Ramos (cell line): Measurements from ENCODE around the gene ENG.
"Not testable (repeated sequence)": the region's sequence is repeated elsewhere in the genome, so short reads cannot be mapped to it uniquely, and the experiment has no call there.

ENCODE experiments used
- in situ Hi-C: fragments of 300-500 bp; cut with MboI; formaldehyde crosslinking; loops from one replicate; pipeline ENCODE4 v1.14.3; 2022; ENCODE audit warnings: low sequenced_read_pairs; ENCODE audit not compliant: unreplicated experiment

The ENG gene

DNA sequence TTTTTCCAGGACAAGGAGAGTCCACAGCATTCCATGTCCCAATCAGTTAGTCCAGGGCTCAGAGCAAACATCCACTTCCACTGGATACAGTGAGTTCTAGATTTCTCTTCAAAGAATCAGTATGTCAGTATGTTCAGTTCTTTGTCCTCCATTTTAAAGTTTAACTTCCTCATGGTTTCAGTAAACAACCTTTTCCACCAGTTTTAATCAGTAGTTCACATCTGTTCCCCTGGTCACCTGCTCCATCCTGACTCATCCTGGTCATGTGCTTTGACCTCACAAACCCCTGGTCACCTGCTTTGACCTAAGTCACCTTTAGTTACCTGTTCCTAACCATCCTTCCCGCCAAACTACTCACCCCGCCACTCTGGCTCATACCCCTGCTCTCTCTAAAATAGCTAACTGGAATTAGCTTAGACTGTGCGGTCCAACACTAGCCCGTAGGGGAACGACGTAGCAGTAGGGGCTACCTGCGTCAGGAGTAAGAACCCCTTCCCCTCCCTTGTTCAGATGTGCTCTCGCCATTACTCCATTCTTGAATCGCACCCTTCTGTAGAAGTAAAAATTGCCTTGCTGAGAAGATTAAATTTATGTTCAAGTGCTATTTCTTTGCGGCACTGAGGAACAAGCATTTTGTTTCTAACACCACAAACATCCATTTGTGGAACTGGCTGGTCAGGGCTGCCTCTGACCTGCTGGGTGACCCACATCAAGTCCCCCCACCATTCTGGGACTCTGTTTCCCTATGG, 5.5 kb downstream of the ENG start:
- in situ Hi-C loops, result no loop called here

DNA sequence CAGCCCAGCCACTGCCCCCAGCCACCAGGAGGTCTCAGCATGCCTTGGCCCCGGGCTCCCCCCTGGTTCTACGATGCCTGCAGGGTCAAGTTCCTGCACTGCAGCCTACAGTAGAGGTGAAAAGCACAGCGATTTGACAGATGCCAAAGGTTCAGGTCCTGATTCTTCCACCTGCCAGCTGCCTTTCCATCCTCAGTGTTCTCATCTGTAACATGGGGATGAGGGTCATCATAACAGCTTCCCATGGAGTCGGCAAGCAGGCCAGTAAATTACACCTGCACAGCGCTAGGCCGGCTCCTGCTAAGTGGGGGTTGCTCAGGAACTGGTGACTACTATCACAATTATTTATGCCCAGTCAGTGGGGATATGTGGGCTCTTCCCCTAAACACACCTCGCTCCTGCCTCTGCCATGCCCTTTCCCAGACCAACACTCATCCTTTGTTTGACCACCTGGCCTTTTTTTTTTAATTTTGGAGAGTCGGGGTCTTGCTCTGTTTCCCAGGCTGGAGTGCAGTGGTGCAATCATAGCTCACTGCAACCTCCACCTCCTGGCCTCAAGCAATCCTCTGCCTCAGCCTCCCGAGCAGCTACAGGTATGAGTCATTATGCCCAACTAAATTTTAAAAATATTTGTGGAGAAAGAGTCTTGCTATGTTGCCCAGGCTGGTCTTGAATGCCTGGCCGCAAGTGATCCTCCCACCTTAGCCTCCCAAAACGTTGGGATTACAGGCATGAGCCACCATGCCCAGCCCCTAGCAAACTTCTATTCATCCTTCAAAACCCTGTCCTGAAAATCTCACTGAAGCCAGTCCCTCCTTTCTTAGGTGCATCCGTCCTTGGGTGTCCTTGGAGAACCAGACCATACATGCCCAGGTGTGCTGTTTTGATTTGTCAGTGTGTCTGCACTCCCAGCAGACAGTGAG, 6.4 kb downstream of the ENG start:
- in situ Hi-C loops, result no loop called here

DNA sequence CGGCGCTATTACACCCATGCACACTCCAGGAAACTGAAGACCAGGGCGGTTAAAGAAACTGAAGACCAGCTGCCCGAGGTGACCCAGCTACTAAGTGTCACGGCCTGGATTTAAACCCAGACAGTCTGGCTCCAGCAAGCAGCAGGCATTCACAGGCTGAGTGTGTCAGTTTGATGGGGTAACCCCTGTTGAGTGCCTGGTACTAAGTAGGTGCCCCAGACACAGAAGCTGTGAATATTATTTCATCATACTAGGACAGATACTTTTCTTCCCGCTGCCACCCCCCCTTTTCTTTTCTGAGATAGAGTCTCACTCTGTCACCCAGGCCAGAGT, 7.3 kb downstream of the ENG start:
- in situ Hi-C loops, result no loop called here

DNA sequence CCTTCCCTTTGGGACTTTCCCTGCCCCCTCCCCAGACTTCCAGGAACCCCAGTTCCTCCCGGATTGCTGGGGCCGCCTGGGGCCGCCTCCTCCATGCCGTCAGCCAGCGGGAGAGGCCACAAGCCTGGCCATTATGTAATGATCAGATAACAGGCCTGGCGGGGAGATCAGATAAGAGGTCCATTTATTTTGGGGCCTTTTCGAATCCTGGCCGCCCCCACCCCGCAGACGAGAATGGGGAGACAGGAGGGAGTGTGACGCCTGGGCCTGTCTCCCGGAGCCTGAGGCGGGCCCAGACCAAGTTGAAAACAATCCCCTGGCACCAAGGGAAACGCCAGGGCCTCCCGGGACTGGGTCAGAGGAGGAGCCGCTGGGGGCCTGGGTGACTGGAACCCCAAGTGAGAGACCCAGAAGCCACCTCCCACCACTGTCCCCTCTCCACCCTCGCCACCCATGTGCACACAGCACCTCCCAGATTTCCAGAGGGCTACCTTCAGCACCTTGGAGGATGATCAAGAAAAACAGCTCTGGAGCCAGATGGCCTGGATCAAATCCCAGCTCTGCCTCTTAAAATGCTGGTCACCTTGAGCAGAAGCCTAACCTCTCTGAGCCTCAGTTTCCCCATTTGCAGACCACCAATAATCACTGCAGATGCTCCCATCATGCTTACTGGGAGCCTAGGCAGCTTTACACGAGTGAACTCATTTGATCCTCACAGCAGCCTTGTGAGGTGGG, 7.8 kb downstream of the ENG start:
- in situ Hi-C loops, result no loop called here

DNA sequence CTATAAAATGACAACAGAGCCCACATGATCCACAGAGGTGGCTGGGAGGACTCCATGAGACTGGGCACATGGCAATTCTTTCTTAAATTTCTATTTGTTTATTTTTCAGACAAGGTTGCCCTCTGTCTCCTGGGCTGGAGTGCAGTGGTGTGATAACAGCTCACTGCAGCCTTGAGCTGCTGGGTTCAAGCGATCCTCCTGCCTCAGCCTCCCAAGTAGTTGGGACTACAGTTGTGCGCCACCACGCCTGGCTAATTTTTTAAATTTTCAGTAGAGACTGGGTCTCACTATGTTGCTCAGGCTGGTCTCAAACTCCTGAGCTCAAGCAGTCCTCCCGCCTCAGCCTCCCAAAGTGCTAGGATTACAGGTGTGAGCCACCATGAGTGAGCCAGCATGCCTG, 8.8 kb downstream of the ENG start:
- in situ Hi-C loops, result not testable (repeated sequence)

DNA sequence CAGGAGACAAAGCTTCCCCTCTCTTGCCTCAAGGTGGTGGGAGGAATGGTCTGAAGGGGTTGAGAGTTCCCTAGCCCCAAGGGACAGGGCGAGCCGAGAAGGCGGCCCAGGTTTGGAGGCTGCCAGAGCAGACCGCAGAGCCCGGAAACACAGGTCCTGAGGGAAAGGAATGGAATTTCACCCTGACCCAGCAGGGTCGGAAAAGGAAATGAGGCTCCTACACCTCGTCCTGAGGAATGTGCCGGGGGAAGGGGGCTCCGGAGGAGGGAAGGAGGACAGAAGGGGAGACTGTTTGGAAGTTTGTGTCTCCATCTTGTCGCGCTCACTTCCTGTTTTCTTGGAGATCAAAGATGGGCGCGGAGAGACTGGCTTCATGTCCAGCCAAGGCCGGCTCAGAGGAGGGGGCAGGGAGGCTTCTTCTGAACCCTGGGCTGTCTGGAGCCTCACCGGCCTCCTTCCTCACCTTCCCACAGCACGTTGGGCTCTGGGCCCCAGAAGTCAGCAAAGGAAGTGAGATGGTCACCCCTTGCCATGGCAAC, 9.6 kb downstream of the ENG start:
- in situ Hi-C loops, result no loop called here

DNA sequence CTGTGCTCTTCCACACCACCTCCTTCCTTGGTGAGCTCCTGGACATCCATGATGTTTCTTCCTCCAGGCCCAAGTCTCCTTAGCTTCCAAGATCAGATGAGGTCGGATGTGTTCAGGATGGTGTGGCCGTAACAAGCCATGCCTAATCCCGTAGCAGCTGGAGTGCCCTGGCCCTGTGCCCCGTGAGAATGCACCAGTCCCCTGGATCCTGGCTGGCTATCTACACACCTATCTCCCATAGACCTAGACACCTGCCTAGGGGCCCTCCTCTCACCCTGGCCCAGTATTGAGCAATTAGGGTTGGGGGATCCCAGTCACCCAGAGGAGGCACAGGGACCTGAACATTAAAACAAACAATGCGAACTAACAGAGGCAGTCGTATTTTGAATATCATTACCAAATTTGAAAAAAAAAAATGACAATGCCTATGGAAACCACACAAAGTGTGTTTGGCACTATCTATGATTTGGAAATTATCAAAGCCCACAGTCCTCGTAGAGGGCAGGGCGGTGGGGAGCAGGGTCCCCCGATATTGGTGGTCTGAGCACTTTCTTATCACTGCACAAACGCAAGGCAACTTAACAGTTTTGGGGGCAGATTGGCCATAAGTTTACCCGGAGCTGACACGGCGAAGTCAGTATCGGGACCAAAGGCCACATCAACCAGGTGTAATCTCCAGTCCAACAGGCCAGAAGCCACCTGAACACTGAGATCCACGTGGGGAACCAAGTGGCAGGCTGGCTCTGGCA, 13.2 kb downstream of the ENG start:
- in situ Hi-C loops, result no loop called here

DNA sequence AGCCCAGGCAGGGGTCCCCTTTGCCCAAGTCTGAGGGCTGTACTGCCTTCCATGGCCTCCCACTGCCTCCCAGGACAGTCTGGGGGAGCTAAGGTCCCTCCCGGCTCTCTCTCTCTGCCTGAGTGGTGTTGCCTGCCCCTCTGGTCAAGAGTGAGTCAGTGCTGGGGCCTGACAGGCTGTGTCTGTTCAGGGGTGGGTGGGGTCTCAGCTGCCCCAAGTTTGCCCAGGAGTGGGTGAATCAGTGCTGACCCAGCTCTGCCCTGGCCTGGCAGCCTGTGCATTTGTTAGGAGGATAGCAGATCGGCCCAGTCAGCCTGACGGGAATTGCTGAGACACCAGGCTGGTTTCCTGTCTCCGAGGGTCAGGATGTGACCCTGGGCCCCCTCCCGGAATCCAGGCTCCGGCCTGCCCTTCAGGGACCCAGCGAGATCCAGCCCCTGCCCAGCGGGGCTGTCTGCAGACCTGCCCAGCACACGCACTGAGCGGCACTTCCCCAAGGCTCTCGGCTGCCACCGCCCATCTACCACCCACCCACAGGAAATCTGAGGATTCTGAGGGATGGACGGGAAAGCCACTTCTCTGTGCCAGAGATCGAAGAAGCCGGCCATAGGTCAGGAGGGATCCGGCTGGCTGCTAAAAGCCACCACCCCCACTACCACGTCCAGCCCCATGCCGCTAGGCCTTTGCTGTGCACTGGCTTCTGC, 15.9 kb downstream of the ENG start:
- in situ Hi-C loops, result no loop called here

DNA sequence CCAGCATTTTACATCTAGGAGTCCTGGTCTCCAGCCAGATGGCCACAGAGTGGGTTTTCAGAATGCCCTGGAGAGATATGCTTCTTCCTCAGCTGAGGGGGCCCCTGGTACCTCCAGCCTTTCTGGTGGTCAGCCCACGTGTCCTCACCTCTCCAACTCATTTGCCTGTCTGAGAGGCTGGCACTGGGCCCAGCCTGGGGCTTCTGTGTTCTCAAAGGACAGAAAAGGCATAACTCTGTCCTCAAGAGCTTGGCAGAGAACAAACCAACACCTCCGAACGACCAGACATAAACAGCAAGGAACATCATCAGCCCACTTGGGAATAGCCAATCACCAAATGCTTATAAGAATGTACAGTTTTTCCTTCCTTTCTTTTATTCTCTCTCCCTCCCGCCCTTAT, 17.1 kb downstream of the ENG start:
- in situ Hi-C loops, result no loop called here

DNA sequence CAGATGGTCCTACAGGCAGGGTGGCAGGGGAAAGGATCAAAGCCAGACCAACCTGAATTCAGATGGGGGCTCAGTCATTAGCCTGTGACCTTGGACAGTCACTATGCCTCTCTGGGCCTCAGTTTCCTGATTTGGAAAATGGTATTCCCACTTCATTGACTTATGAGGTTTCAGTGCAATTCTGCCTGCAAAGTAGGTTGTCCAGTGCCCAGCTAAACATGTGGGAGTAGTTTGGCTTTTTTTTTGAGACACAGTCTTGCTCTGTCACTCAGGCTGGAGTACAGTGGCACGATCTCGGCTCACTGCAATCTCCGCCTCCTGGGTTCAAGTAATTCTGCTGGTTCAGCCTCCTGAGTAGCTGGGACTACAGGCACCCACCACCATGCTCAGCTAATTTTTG, 17.9 kb downstream of the ENG start:
- in situ Hi-C loops, result not testable (repeated sequence)

DNA sequence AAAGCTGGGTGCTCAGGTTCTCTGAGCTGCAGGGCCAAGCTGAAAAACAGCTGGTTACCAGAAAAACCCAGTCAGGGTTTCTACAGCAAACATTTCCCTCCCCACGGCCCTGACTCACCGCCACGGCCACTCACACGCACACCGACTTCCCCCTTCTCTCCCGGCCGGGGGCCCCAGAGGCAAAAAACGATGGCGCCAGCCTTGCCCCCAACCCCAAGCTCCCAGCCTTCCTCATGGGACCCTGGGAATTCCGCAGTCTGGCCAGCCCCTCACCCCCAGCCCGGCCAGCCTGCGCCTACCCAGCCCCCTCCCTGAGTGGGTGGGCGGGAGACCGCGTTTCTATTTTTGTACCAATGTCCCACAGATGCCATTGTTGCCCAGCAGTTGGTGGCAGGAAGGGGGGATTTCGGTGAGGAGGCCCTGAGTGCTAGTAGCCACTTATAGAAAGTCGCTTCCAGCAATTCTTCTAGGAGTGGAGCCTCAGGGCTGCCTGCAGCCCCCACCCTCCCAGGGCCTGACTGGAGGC, 18.4 kb downstream of the ENG start:
- in situ Hi-C loops, result no loop called here

DNA sequence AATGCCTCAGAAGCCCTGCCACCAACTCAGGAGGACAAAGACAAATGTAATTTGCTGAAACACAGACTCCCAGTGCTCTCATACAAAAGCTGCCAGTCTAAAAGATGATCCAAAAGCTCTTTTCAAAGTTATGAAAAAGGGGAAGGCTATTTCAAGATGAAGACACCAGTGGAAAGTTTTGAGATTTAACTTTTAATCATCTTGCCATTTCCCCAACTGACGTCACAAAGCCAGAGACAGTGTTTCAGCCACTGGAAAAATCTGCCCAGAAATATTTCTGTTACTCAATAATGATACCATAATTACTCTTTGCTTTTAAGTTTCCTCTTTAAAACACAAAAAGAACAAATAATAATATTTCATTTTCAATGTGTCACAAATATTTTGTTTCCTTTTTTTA, 20.9 kb downstream of the ENG start:
- in situ Hi-C loops, result no loop called here

DNA sequence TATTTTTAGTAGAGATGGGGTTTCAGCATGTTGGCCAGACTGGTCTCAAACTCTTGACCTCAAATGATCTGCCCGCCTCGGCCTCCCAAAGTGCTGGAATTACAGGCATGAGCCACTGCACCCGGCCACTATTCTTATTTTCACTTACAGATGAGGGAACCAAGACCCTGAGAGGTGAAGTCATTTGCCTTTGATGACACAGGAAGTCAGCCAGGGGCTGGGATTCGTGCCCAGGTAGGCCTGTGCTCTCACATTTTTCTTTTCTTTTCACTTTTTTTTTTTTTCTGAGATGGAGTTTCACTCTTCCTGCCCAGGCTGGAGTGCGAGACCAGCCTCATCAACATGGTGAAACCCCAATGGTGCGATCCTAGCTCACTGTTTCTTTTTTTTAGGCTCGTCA, 22.2 kb downstream of the ENG start:
- in situ Hi-C loops, result no loop called here

DNA sequence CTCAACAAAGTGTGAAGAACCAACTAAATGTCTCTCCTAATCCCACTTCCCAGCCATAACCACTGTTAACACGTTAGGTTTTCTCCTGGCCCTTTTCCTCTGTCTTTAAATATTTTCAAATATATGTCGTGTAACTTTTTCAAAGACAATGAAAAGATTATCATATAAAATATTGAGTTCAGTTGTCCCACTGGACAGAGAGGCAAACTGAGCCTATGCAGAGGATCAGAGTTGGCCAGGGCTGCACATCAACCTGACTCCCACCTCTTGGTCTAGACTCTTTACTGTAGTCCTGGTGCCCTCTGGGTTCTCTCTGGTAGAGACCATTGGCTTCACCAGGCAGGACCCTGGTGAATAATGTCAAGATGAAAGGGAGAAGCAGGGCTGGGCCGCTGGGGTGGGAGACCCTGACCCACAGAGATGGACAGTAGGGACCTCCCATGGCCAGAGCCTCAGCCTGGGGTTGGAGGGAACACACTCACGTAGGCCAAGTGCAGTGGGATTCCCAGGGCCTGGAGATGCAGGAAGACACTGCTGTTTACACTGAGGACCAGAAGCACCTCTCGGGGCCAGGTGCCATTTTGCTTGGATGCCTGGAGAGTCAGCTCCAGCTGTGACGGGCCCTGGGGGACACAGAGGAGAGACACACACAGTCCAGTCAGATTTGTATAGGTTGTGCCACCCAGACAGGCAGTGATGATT, 25.1 kb downstream of the ENG start:
- in situ Hi-C loops, result no loop called here

DNA sequence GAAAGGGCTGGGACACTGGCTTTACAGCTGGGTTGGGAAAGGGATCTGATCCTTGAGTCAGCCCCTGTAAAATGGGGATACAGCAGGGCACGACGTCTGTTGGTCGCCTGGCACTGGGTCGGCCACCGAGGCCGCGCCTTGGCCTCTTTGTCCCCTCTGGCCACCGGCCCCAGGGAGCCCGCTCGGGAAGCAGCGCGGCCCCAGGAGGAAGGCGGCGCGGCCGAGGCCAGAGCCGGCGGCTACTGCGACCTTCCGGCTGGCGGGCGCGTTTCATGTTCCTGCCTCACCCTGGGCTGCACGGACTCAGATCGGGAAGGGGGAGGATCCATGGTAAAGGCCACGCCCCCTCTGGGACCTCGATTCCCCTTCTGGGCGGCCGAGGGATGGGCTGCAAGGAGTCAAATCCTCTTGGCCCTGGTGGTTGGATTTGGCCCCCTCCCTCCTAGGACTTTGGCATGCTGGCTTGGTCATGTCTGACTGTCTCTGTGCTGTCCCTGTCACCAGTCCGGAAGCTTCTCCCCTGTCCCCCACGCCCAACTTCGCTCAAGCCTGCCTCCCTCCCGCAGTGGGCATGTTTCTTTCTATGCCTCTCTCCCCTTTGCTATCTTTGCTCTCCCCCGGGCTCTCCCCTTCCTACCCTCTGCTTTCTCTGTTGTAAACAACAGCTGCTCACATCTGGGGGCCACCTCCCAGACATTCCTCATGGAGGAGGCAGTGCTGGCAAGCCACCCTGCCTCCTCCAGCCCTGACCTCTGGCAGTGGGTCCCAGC, 26.0 kb downstream of the ENG start:
- in situ Hi-C loops, result no loop called here

DNA sequence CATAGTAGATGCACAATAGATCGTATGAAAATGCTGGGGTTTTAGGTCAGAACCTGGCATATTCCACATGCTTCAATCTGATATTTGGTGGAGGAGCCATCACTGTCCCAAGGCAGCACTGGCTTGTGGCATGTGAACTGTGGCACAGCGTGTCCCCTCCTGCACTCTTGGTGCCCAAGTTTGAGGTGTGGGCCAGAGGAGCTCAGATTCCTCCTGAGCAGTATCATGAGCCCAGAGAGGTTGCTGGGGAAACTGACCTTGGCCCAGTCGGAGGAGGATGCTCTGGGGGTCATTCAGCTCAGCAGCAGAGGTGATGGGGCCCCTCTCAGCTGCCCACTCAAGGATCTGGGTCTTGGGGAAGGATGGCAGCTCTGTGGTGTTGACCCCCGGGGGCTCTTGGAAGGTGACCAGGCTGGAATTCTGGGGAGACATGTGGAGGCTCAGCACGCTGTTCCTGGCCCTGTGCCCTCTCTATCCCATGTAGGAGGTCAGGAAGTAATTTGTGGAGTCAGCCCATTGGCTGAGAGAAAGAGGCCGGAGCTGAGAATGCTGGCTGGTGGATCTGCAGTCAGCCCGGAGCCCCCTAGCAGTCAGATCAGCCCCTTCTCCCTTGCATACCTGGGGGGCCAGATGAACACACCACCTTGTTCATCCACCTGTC, 28.1 kb downstream of the ENG start:
- in situ Hi-C loops, result no loop called here

DNA sequence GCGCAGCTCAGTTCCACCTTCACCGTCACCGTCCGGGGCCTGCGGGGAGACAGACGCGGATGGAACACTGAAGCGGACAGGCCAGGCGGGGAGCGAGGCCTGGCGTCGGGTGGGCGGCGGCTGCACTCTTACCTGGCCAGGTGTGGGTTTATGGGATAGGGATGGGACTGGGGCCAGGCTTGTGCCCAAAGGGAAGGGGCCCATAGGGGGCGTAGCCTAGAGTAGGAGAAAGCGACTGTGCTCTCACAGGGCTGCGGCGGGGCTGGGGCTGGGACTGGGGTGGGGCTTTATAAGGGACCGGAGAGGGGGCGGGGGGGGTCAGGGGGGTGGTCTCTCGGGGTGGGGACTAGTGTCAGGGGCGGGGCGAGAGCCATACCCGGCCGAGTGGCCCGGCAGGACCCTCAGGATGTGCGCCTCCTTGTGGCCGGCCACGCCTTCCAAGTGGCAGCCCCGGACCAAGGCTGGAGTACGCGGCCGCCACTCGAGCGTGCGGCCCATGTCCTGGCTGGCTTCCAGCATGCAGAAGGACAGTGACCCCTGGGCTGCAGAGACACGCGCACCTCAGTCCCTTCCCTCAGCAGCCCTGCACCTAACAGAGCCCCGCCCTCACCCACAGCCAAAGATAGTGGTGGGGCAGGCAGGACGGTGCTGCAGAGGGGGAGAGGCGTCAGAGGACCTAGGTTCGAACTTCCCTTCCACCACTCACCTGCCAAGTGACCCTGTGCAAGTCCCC, 29.0 kb downstream of the ENG start:
- in situ Hi-C loops, result no loop called here
